NCI-H2196 treated with DMSO at 0.1 percent for 48 hours (cell line): ENCODE results near the gene PAX2.

Source experiments
- DNase-seq: peaks from one replicate; lab custom pipeline; 2025; ENCODE audit not compliant: unreplicated experiment; lab: John Stamatoyannopoulos, UW

PAX2 gene

GRCh38 chr10:100723770-100724530 is 21.4 kb upstream of the PAX2 start:
- DNase-seq, result no peak

GRCh38 chr10:100724531-100725027 is 20.8 kb upstream of the PAX2 start:
- no peak for DNase-seq

- no peak for DNase-seq
Observed at GRCh38 chr10:100725071-100725471, 20.3 kb upstream of the PAX2 start.

GRCh38 chr10:100725869-100726426 is 19.4 kb upstream of the PAX2 start:
- no peak for DNase-seq

- DNase-seq, result no peak
Observed at GRCh38 chr10:100727808-100728207, 17.6 kb upstream of the PAX2 start.

GRCh38 chr10:100728928-100729861 is 16.2 kb upstream of the PAX2 start:
- DNase-seq, result no peak

- no peak for DNase-seq
Observed at GRCh38 chr10:100729862-100730724, 15.3 kb upstream of the PAX2 start.

- DNase-seq, result no peak
Observed at GRCh38 chr10:100730725-100731406, 14.5 kb upstream of the PAX2 start.

GRCh38 chr10:100731407-100732240 is 13.8 kb upstream of the PAX2 start:
- no peak for DNase-seq

- no peak for DNase-seq
Observed at GRCh38 chr10:100732241-100732596, 13.2 kb upstream of the PAX2 start.

- no peak for DNase-seq
Observed at GRCh38 chr10:100733329-100733728, 12.1 kb upstream of the PAX2 start.

GRCh38 chr10:100734295-100735086 is 10.9 kb upstream of the PAX2 start:
- no peak for DNase-seq

- DNase-seq, result no peak
Observed at GRCh38 chr10:100735087-100735336, 10.4 kb upstream of the PAX2 start.

- no peak for DNase-seq
Observed at GRCh38 chr10:100735337-100736143, 9.8 kb upstream of the PAX2 start.

GRCh38 chr10:100736144-100736808 is 9.1 kb upstream of the PAX2 start:
- DNase-seq, result no peak

GRCh38 chr10:100736809-100737354 is 8.5 kb upstream of the PAX2 start:
- DNase-seq, result no peak
